Measurements from ENCODE around the gene SPTLC2.

GRCh38 chr14:77580477-77580876 is 36.0 kb downstream of the SPTLC2 start:
- TF ChIP-seq CTCF (IDR thresholded peaks at IDR 0.05) (no peak), POLR2A (IDR thresholded peaks at IDR 0.05) (no peak), POLR2AphosphoS5 (IDR thresholded peaks at IDR 0.05) (no peak)

All from prostate gland (tissue), 2 donors.